ENCODE results near the gene GRID2IP.
"Not testable (repeated sequence)": the region's sequence is repeated elsewhere in the genome, so short reads cannot be mapped to it uniquely, and the experiment has no call there.

Gene GRID2IP

DNA sequence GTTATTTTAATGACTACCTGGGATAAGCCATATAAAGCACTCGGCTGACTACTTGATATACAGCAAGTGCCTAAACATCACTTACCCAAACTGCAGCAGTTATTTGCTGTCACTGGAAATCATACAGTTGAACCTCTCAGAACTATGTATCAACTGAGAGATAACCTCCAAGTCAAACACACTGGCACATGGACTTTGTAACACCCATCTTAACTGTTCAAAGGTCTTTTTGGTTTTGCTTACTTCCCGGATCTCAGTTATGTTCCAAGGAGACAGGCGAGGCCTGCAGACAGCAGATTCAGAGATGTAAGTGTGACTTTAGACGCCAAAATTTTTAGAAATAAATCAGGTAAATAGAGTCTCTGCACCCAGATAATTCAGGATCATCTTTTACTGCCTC lies 69.0 kb downstream of the GRID2IP start:
- DNase-seq: no peak

DNA sequence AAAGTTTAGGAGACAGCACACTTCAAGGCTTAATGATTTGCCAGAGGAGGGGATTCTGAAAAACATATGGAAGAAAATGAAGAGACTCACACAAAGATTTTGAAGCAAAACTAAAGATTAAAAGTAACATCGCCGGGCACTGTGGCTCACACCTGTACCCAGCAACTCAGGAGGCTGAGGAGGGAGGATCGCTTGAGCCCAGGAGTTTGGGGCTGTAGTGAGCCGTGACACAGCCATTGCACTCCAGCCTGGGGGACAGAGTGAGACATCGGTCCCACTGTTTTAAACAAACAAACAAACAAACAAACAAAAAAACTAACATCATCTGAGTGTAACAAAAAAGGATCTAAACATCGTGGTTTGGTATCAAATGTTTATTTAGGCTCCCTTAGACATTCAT lies 69.8 kb downstream of the GRID2IP start:
- DNase-seq: no peak

DNA sequence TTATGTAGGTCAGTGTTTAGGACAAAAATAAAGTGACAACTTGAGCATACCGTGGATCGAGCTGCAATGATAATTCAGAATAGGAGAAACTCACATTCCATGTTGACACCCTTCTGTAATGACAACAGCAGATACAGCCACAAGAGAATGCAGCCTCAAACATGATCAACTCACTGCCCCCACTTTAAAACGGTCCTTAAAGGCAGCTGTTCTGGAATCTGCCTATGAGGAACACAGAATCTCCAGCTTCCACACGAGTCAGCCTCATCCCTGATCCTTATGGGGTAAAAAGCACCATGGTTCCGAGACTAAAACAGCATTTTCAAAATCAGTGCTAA lies 71.0 kb downstream of the GRID2IP start:
- DNase-seq: no peak

DNA sequence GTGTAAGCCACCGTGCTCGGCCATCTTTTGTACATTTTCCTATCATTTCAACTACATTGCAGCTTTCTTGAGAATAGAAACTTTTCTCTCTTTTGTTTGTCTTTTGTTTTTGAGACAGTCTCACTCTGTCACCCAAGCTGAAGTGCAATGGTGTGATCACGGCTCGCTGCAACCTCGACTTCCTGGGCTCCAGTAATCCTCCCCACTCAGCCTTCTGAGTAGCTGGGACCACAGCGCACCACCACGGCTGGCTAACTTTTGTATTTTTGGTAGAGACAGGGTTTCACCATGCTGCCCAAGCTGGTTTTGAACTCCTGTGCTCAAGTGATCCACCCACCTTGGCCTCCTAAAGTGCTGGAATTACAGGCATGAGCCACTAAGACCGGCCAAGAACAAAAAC lies 72.2 kb downstream of the GRID2IP start:
- peak; percentile 21 for DNase-seq

DNA sequence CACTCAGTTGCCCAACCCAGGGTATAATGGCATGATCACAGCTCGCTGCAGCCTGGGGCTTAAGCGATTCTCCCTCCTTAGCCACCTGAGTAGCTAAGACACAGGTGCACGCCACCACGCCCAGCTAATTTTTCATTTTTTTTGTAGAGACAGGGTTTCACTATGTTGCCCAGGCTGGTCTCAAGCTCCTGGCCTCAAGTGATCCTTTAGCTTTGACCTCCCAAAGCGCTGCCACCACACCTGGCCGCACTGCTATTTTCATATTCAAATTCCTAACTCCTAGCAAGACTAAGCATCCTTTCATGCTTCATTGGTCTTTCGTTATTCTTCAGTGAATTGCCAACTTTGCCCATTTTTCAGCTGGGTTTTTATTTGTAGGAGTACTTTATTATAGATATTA lies 73.1 kb downstream of the GRID2IP start:
- DNase-seq: no peak

DNA sequence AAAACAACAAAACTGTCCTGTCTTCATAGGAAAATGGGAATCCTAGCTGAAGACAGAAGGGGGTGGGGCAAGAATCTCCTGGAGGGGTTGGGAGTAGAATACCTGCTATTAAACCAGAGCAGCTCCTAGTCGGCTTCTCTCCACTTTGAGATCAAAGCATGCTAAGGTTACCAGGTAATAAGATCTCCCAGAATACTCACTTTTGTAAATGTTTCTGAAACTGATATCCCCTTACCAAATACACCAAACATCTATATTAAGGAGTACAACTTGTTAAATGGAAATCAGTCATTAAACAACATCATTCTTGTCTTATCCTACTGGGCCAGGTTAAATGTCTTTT lies 74.0 kb downstream of the GRID2IP start:
- no peak for DNase-seq

DNA sequence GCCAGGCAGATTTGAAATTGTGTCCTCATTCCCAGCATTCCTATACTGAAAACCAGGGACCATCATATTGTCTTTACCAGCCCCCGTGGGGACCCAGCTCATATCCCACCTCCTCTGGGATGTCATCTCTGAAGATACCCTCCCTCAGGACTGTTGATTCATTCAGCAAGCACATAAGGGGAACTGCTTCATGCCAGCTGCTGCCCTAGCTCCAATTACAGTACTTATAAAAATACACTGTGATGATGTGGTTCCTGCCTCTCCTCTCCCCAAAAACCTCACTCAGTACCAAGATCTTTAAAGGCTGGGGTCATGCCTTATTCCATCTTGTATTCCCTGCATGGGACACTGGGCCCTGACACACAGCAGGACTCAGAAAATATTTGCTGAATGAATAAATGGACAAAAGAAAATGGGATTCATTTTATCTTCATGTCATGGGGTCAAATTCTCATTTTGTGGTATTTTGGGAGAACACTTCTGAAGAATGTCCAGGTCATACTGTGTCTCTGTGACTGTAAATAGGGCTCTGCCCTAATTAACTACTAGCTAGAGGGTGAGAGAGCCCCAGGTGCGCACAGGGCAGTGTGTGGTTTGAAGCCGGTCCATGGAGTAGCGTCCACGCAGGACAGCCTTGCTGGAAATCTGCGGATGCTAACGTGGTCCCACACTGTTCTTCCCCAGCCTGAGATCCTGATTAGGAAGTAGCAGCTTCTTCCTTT lies 74.5 kb downstream of the GRID2IP start:
- no peak for DNase-seq

DNA sequence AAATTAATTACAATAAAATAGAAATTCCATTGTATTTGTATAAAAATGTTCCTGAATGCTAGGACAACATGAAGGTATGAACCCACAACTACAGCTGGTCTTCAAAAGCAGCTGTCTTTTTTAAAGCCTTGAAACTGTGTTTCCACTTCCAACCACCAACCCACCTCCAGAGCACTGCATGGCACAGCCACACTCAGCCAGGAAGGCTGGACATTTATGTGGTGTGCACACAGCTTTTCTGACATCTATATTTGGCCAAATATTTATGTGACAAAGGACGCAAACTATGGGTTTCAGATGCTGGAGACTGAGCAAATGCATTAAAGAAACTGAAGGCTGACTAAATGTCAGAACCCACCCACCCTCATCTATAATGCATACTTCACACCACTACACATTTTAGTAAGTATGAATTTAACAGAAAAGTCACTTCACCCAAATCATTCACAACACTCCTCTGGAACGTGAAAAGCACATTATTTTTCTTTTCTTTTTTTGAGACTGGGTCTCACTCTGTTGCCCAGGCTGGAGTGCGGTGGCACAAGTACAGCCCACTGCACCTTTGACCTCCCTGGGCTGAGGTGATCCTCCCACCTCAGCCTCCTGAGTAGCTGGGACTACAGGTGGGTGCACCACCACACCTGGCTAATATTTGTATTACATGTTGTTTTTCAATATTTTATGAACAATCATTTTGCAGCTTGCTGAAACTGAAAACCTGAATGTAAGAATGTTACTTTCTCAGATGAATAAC lies 75.7 kb downstream of the GRID2IP start:
- DNase-seq: no peak

DNA sequence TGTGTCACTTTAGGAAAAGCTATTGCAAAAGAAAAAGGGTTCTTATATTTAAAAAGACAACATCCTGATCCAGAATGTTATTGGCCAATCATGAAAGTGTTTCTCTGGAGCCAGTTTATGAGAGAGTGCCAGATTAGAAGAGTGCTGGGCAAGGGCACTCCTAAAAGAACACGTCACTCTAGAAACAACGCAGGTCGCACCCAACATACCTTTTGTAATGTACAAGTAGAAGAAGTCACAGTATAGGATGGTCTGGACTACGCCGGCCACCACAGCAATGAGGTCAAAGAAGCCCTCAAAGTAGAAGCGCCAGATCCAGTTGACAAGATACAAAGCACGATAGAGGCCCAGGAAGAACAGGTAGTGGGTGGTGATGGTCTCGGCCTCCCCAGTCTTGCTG lies 85.4 kb downstream of the GRID2IP start:
- no peak for DNase-seq

DNA sequence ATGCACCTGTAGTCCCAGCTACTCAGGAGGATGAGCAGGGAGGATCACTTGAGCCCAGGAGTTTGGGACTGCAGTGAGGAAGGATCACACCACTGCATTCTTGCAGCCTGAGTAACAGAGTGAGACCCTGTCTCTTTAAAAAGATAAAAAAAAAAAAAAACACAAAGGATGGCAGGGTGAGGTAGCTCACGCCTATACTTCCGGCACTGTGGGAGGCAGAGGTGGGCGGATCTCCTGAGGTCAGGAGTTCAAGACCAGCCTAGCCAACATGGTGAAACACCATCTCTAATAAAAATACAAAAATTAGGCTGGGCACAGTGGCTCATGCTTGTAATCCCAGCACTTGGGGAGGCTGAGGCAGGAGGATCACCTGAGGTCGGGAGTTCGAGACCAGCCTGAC lies 87.7 kb downstream of the GRID2IP start:
- DNase-seq: not testable (repeated sequence)

DNA sequence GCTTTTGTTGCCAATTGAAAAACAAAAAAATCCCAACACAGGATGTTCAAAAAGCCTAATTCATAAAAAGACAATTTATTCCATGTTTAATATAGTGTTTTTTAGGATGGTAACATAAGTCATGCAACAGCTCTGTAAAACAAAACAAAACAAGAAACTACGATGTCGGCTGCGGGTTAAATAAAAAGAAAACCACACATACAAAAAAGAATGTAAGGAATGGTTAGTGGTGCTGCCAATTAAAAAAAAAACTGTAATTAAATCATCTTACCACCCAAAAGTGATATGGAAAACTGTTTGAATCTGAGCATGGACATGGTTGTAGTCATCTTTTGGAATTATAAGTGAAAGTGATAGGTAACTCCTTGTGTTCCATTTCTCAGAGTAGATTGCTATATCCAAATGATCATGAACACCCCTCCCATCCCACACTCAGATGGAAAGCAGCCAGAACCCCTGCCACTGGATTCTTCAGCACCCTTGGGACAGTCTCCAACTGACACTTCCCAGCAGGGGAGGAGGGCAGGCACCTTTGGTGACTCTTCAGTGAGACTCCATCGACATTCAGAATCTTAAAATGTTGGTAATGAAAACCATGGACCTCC lies 89.2 kb downstream of the GRID2IP start:
- DNase-seq: no peak

DNA sequence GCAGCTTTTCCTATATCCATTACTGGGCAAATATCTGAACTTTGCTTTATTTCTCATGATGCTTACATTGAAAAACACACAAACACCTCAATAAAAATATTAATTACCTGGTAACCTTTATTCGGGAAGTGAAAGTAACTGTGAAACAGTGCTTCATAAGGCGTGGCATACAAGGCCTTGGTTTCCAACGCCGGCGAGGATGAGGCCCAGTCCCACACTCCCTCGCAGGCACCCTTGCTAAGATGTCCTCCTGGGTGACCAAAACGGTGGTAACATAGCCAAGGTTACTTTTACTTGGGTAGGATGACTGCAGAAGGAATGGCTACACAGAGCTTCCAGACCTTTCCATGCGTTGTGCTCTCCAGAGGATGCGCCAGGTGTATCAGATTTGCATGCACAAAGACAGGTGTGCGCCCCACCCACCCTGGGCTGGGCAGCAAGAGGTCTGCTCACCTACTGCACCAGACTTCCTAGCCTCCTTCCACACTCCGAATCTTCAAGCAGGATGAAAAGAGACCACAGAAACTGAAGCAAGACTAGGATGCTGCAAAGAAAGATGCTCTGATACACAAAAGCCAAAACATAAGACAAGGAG lies 90.2 kb downstream of the GRID2IP start:
- DNase-seq: no peak

DNA sequence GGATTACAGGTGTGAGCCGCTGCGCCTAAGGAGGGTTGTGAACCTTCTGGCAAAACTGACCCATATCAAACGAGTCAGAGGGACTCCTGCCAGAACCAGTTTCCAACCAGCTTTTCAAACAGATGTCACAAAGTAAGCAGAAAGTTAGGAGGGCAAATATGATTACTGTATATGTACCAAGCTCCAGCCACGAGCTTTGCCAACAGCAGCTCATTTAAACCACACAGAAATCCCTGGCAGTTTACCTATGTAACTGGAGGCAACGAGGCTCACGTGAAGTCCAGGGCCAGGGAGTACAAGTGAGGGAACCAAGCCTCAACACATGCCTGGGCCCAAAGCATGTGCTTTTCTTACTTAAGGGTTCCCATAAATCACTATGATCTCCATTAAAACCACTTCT lies 91.0 kb downstream of the GRID2IP start:
- DNase-seq: no peak

DNA sequence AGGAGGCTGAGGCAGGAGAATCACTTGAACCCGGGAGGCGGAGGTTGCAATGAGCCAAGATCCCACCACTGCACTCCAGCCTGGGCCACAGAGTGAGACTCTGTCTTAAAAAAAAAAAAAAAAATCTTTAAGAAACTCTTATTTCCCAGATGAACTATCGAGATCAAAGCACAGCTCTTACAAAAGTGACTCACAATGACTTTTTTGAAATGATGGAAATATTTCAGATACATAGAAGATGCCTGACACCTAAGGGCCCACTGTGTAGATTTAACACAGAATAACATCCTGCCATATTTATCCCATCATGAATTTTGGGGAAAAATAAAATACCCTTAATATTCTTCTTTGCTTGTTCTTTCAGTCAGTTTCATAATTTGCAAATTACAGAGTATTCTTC lies 92.6 kb downstream of the GRID2IP start:
- DNase-seq: not testable (repeated sequence)

DNA sequence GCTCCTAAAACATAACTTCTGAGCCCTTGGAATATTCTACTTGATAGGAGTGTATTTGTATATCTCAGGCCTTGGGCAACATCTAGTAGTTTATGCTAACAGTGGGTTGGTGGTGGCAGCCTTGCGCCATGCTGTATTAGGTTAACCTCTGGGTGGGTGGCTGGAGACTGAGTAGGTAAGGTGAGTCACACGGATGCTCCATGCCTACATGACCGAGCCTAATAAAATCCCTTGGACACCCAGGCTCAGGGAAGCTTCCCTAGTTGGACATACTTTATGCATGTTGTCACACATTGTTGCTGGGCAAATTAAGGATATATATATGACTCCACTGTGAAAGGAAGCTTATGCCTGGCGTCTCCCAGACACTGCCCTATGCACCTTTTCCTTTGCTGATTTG lies 97.5 kb downstream of the GRID2IP start:
- no peak for DNase-seq

DNA sequence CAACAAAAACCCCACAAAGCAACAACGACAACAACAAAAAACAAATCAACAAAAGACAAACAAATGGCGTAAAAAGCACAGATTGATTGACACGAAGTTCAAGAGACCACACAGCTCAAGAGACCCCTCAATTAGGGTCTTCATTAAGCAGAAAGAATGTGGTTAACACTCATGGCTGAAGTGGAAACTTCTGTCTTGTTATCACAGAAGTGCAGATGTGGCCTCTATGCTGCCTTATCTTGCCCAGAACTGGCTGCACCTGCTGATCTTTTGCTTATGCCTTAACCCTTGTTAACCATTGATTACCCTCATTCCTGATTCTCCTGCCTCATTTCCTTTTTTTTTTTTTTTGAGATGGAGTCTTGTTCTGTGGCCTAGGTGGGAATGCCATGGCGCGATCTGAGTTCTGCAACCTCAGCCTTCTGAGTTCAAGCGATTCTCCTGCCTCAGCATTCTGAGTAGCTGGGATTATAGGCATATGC lies 100.0 kb downstream of the GRID2IP start:
- no peak for DNase-seq

DNA sequence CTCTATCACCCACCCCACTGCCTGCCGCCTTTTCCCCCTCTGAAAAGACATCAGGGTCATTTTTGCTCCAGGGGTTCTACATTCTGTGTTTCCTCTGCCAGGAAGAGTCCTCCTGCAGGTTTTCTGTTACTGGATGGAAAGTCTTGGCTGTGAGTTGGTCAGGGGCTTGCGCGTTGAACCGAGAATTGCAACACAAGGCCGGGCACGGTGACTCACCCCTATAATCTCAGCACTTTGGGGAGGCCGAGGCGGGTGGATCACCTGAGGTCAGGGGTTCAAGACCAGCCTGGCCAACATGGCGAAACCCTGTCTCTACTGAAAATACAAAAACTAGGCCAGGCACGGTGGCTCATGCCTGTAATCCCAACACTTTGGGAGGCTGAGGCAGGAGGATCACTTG lies 100.7 kb downstream of the GRID2IP start:
- not testable (repeated sequence) for DNase-seq

DNA sequence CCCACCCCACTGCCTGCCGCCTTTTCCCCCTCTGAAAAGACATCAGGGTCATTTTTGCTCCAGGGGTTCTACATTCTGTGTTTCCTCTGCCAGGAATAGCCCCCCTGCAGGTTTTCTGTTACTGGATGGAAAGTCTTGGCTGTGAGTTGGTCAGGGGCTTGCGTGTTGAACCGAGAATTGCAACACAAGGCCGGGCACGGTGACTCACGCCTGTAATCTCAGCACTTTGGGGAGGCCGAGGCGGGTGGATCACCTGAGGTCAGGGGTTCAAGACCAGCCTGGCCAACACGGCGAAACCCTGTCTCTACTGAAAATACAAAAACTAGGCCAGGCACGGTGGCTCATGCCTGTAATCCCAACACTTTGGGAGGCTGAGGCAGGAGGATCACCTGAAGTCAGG lies 101.4 kb downstream of the GRID2IP start:
- not testable (repeated sequence) for DNase-seq

DNA sequence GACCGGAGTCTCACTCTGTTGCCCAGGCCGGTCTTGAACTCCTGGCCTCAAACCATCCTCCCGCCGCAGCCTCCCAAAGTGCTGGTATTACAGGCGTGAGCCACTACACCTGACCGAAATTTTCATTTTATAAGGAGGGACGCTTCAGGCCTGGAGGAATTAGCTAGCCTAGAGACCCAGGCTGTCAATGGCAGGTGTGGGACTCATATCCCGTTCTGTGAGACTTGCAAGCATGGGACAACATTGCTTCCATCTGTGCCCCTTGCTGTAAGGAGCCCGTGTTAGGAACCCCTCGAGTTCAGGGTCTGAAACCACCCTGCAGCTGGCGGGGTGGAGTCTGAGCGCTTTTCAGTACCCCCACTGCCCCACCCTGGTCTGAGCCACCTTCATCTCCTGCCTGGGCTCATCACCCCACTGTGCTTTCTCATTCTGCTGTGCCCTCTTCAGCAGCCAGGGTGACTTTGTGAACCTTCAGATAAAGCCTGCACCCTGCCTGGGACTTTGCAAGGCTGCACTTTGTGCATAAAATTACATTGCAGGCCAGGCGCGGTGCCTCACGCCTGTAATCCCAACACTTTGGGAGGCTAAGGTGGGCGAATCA lies 102.2 kb downstream of the GRID2IP start:
- DNase-seq: no peak

DNA sequence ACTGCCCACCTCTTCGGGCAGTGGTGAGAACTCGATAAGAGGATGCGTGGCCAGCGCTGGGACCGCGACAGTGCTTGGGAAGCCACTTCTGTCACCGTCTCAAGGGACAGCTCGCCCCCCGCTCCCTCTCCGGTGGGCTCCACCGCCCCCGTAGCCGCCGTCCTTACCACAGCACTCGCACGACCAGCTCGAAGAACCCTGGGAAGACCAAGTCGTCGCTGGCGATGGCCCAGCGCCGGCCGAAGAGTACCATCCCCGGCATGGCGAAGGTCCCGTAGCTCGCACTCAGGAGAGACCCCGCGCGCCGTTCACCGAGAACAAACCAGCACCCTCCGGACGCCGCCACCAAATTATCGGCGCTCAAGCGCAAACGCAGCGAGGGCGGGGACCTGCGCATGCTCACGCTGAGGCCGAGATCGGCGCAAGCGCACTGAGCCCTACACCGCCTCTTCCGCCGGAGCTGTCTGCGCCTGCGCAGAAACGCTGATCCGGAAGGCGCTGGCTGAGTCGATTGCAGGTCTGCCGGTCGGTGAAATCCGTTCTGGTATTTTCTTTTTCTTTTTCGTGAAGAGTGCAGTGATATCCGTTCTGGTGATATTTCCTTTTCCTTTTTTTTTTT lies 103.6 kb downstream of the GRID2IP start, which contains the start of gene DAGLB:
DAGLB (minus strand) TSS at position 374 of the 619 bp plus-strand sequence; CDS start at position 262, 112 bp downstream.
- peak; percentile 96 for DNase-seq
